Left ventricle myocardium inferior (tissue), 1 donor: ENCODE data around the gene PDE3B. TPM values are rescaled to one million over a fixed set of nuclear protein-coding genes. Genes with fewer than 3 reads are reported as not detected.
"Not testable (repeated sequence)": the region's sequence is repeated elsewhere in the genome, so short reads cannot be mapped to it uniquely, and the experiment has no call there.

Experiments used
- DNase-seq: peaks from one replicate; pipeline ENCODE4 v3.0.0-alpha.2; 2020
- H3K27ac ChIP-seq: fragments of 200-600 bp; replicated peaks from 2 replicates; pipeline ENCODE4 v1.8.0; 2021
- H3K27me3 ChIP-seq: fragments of 200-600 bp; 2 replicates; pipeline ENCODE4 v1.8.0; 2021; ENCODE audit warnings: low read depth
- H3K36me3 ChIP-seq: fragments of 200-600 bp; 2 replicates; pipeline ENCODE4 v1.8.0; 2021
- H3K4me1 ChIP-seq: fragments of 200-600 bp; 2 replicates; pipeline ENCODE4 v1.8.0; 2021
- H3K4me3 ChIP-seq: fragments of 200-600 bp; 2 replicates; pipeline ENCODE4 v1.8.0; 2021; ENCODE audit warnings: mild to moderate bottlenecking, moderate library complexity
- H3K9me3 ChIP-seq: fragments of 200-600 bp; replicated peaks from 2 replicates; pipeline ENCODE4 v1.8.0; 2021
- intact Hi-C: fragments of 100-400 bp; cut with micrococcal nuclease; formaldehyde crosslinking; loops from one replicate; pipeline ENCODE4 v1.11.0; 2022
- total RNA-seq: library from RNA; stranded (reverse); fragmentation: NEBNext Ultra II Directional; extraction: Animal tissue kit (Norgen Biotek cat#: 25700); gene quantifications from one replicate; pipeline ENCODE4 v1.2.1, GENCODE V29; 2021
- TF ChIP-seq, protein P1 (sequence below): fragments of 200-600 bp; IDR thresholded peaks from 2 replicates; pipeline ENCODE4 v1.8.0; 2021; ENCODE audit warnings: antibody characterized with exemption, mild to moderate bottlenecking, borderline replicate concordance
- donor health status: DM: no; HTN: yes; CAD: no; lungs with severe emphysema.

PDE3B gene
- total RNA-seq, 1 donor from 2014 or later: 5.9 TPM

DNA sequence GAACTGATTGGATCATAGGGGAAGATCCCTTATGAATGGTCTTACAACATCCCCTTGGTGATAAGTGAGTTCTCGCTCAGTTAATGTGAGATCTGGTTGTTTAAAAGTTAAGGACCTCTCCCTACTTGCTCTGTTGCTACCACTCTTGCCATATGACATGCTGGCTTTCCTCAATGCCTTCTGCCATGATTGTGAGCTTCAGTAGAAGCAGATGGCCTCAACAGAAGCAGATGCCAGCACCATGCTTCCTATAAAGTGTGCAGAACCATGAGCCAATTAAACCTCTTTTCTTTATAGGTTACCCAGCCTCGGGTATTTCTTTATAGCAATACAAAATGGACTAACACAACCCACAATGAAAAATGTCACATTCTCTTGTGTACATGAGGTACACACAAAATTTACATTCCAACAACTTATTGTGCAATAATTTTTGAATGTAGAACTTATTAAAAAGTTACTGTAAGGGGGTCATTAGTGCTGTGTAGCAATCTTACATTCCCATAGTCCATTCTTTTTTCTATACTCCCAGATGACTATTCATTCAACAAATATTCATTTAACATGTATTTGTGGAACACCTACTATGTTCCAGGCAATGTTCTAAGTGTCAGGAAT is 238.1 kb downstream of the PDE3B start:
- intact Hi-C loops: no loop called here
- no peak overlapping the region for H3K27ac ChIP-seq
- H3K4me1 ChIP-seq: no peaks in the 10 kb centered on the region
- H3K27me3 ChIP-seq: no peaks in the 10 kb centered on the region
- H3K4me3 ChIP-seq: no peak overlapping the region
- no peaks in the 10 kb centered on the region for H3K9me3 ChIP-seq
- H3K36me3 ChIP-seq: peaks cover 23% of the 10 kb centered on the region
- TF ChIP-seq, protein P1, sequence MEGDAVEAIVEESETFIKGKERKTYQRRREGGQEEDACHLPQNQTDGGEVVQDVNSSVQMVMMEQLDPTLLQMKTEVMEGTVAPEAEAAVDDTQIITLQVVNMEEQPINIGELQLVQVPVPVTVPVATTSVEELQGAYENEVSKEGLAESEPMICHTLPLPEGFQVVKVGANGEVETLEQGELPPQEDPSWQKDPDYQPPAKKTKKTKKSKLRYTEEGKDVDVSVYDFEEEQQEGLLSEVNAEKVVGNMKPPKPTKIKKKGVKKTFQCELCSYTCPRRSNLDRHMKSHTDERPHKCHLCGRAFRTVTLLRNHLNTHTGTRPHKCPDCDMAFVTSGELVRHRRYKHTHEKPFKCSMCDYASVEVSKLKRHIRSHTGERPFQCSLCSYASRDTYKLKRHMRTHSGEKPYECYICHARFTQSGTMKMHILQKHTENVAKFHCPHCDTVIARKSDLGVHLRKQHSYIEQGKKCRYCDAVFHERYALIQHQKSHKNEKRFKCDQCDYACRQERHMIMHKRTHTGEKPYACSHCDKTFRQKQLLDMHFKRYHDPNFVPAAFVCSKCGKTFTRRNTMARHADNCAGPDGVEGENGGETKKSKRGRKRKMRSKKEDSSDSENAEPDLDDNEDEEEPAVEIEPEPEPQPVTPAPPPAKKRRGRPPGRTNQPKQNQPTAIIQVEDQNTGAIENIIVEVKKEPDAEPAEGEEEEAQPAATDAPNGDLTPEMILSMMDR: no peak
- DNase-seq: no peak

DNA sequence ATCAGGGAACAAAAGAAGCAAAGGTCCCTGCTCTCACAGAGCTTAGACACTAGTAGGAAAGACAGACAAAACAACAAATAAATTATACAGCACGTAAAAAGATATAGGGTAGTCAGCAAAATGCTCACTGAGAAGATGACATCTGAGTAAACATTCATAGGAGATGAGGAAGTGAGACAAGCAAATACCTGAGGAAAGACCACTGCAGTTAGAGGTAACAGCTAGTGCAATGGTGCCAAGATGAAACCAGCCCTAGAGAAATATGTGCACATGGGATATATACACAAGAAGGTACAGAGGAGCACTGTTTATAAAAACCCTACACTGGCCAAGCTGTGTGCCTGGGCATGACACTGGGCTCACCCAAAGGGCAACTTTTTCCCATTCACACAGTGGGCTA is 238.6 kb downstream of the PDE3B start:
- TF ChIP-seq, protein P1: no peak
- H3K9me3 ChIP-seq: no peaks in the 10 kb centered on the region
- H3K27ac ChIP-seq: no peak overlapping the region
- no peak overlapping the region for H3K4me3 ChIP-seq
- H3K4me1 ChIP-seq: no peaks in the 10 kb centered on the region
- peaks cover 20% of the 10 kb centered on the region for H3K36me3 ChIP-seq
- no peak for DNase-seq
- intact Hi-C loops: no loop called here
- no peaks in the 10 kb centered on the region for H3K27me3 ChIP-seq

DNA sequence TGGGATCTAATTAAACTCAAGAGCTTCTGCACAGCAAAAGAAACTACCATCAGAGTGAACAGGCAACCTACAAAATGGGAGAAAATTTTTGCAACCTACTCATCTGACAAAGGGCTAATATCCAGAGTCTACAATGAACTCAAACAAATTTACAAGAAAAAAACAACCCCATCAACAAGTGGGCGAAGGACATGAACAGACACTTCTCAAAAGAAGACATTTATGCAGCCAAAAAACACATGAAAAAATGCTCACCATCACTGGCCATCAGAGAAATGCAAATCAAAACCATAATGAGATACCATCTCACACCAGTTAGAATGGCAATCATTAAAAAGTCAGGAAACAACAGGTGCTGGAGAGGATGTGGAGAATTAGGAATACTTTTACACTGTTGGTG is 240.1 kb downstream of the PDE3B start:
- H3K9me3 ChIP-seq, DNase-seq, H3K36me3 ChIP-seq, H3K4me1 ChIP-seq, intact Hi-C loops, H3K27ac ChIP-seq, H3K27me3 ChIP-seq, H3K4me3 ChIP-seq: not testable (repeated sequence)

DNA sequence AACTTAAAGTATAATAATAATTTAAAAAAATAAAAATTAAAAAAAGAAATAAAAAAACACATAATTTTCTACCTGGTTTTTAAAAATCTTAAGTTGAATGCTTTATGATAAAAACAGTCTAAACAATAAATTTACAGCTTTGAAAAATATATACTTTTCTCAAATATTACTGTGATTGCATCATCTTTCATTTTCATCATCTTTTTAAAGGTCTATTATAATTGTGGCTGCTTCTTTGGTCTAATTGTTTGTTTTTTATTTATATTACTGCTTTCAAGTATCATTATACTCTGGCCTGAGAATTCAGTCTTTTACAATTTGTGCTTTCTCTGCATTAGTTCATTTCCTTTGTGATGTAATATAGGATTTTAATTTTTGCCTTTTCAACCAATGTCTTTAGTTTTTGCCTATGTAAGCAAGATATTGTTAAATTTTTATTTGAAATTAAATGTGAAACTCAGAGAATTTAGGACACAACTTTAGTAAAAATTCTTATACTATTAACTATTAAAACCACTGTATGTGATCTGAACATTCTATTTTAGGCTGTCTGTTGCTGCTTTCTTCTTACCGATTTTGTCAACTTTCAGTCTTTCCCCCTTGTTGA is 241.2 kb downstream of the PDE3B start:
- intact Hi-C loops: no loop called here
- Histone ChIP-seq H3K4me3 (no peak overlapping the region), H3K9me3 (no peaks in the 10 kb centered on the region), H3K4me1 (peaks cover 7% of the 10 kb centered on the region), H3K36me3 (no peaks in the 10 kb centered on the region), H3K27me3 (no peaks in the 10 kb centered on the region), H3K27ac (no peak overlapping the region)
- DNase-seq: no peak
- TF ChIP-seq, protein P1: no peak

DNA sequence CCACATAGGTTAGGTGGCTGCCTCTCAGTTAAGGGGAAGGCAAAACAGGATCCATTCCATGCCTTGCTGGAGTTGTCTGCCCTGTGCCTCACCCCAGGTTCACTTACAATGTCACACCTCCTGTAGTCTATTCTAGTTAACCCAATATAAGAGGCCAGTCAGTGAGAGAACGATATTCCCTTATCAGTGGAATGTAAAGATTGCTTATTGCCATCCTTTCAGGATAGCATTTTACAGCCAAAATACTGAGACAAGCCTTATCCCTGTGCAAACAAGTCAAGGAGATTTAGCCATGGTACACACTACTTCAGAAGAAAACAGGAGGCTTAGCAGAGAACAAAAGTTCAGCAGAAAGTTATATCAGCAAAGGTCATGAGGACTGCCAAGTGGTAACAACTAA is 242.9 kb downstream of the PDE3B start:
- intact Hi-C loops: no loop called here
- no peaks in the 10 kb centered on the region for H3K27me3 ChIP-seq
- peaks cover 25% of the 10 kb centered on the region for H3K4me1 ChIP-seq
- H3K4me3 ChIP-seq: no peak overlapping the region
- H3K27ac ChIP-seq: no peak overlapping the region
- DNase-seq: no peak
- H3K36me3 ChIP-seq: no peaks in the 10 kb centered on the region
- H3K9me3 ChIP-seq: no peaks in the 10 kb centered on the region
- TF ChIP-seq, protein P1: no peak

DNA sequence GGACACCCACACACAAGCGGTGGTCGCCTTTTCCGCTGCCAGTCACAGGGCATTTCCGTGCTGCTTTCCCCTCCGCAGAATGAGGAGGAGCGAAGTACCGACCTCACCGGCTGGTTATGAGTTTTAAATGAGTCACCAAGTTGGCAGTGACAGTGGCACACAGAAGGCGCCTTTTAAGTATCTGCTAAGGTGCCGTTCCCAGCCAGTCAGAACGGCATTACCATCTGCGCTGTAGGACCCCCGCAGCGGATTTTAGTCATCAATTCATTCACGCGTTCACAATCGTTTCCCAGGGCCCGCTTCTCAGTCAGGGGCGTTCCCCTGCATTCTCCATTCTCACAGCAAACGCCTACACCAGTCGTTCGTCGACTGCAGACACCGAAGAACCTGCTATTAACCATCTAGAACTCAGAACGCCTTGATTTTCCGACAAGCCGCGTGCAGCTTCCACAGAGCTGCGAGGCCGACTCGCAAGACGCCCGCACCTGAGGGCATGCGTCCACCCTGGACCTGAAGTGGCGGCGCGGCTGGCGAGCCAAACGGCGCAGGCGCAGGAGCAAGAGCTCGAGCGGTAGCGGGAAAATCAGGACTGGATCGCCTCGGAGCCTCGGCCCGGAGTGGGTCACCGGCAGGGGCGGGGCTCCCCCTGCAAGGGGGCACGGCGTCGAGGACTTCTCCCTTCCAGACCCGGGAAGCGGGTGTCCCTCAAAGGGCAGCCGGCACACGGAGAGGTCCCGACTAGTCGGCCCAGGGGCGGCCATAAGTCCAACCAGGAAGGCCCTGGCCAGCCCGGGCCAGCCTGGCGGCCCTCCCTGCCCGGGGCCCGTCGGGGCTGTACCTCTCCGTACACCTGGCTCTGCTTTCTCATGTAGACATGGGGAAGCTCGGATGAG is 247.8 kb downstream of the PDE3B start:
- TF ChIP-seq, protein P1: no peak
- H3K27me3 ChIP-seq: no peaks in the 10 kb centered on the region
- peak overlapping the region; percentile 93 for H3K27ac ChIP-seq
- H3K36me3 ChIP-seq: no peaks in the 10 kb centered on the region
- H3K9me3 ChIP-seq: no peaks in the 10 kb centered on the region
- H3K4me3 ChIP-seq: peak overlapping the region; percentile 90
- intact Hi-C loops: no loop called here
- peak; percentile 87 for DNase-seq
- H3K4me1 ChIP-seq: peaks cover 33% of the 10 kb centered on the region
